ENCODE results near the gene TOM1L2. TPM values are rescaled to one million over a fixed set of nuclear protein-coding genes. Genes with fewer than 3 reads are reported as not detected.

The TOM1L2 gene
- total RNA-seq, 3 donors from 2014 or later, result 32.3 to 39.1 (median 36.4) TPM

GRCh38 chr17:17831208-17832031 lies 140.8 kb downstream of the TOM1L2 start:
- H3K4me3 ChIP-seq, result no peak overlapping the region
- no peaks in the 10 kb centered on the region for H3K9me3 ChIP-seq
- no peak for DNase-seq (ENCODE audit: low spot score in 2 of 2)
- intact Hi-C loops (cut with DNase I; ENCODE audit: low total_unique reads), result loop anchor here (10.0 kb wide), 1 partner anchor 373 kb away; no protein-coding TSS in a partner anchor
- H3K27me3 ChIP-seq, result no peaks in the 10 kb centered on the region
- H3K27ac ChIP-seq, result peak overlapping the region; percentile 84 to 92
- no peaks in the 10 kb centered on the region for H3K36me3 ChIP-seq
- peaks cover 0 to 51% of the 10 kb centered on the region in 2 donors for H3K4me1 ChIP-seq
- TF ChIP-seq POLR2A (IDR thresholded peaks at IDR 0.05) (no peak), CTCF (IDR thresholded peaks at IDR 0.05) (no peak), POLR2AphosphoS5 (IDR thresholded peaks at IDR 0.05) (no peak)

- no peak overlapping the region for H3K4me3 ChIP-seq
- H3K27ac ChIP-seq, result peak overlapping the region; percentile 84 to 92
- H3K27me3 ChIP-seq, result no peaks in the 10 kb centered on the region
- H3K9me3 ChIP-seq, result no peaks in the 10 kb centered on the region
- intact Hi-C loops (cut with DNase I; ENCODE audit: low total_unique reads), result loop anchor here (10.0 kb wide), 1 partner anchor 374 kb away; no protein-coding TSS in a partner anchor
- TF ChIP-seq POLR2A (IDR thresholded peaks at IDR 0.05), result no peak
- TF ChIP-seq CTCF (IDR thresholded peaks at IDR 0.05), result no peak
- no peak for TF ChIP-seq POLR2AphosphoS5 (IDR thresholded peaks at IDR 0.05)
- no peaks in the 10 kb centered on the region for H3K36me3 ChIP-seq
- H3K4me1 ChIP-seq, result peaks cover 0 to 56% of the 10 kb centered on the region in 2 donors
- DNase-seq (ENCODE audit: low spot score in 2 of 2), result no peak
Measured at GRCh38 chr17:17830740-17831207, 141.4 kb downstream of the TOM1L2 start.

GRCh38 chr17:17830269-17830567 lies 142.0 kb downstream of the TOM1L2 start:
- Histone ChIP-seq H3K27ac (peak overlapping the region; percentile 84 to 92), H3K4me3 (no peak overlapping the region), H3K36me3 (no peaks in the 10 kb centered on the region), H3K9me3 (no peaks in the 10 kb centered on the region), H3K4me1 (peaks cover 3 to 54% of the 10 kb centered on the region in 2 donors), H3K27me3 (no peaks in the 10 kb centered on the region)
- intact Hi-C loops (cut with DNase I; ENCODE audit: low total_unique reads), result loop anchor here (10.0 kb wide), 1 partner anchor 375 kb away; no protein-coding TSS in a partner anchor
- no peak for TF ChIP-seq POLR2A (IDR thresholded peaks at IDR 0.05)
- TF ChIP-seq POLR2AphosphoS5 (IDR thresholded peaks at IDR 0.05), result no peak
- no peak for TF ChIP-seq CTCF (IDR thresholded peaks at IDR 0.05)
- no peak for DNase-seq (ENCODE audit: low spot score in 2 of 2)

GRCh38 chr17:17827826-17828621 lies 144.2 kb downstream of the TOM1L2 start:
- no peak overlapping the region for H3K4me3 ChIP-seq
- H3K27ac ChIP-seq, result peak overlapping the region; percentile 84 to 85
- no peaks in the 10 kb centered on the region for H3K9me3 ChIP-seq
- H3K36me3 ChIP-seq, result no peaks in the 10 kb centered on the region
- H3K27me3 ChIP-seq, result no peaks in the 10 kb centered on the region
- intact Hi-C loops (cut with DNase I; ENCODE audit: low total_unique reads), result no loop called here
- no peak for TF ChIP-seq CTCF (IDR thresholded peaks at IDR 0.05)
- TF ChIP-seq POLR2A (IDR thresholded peaks at IDR 0.05), result no peak
- TF ChIP-seq POLR2AphosphoS5 (IDR thresholded peaks at IDR 0.05), result no peak
- peaks cover 17 to 62% of the 10 kb centered on the region in 2 donors for H3K4me1 ChIP-seq
- DNase-seq (ENCODE audit: low spot score in 2 of 2), result no peak

Data from breast epithelium (tissue), 4 donors.